SK-N-SH treated with all-trans-retinoic acid at 6 μM for 48 hours (cell line): ENCODE measurements around the gene FOXE3.

ENCODE experiments used
- ARNTL ChIP-seq: fragments of 450-650 bp; formaldehyde crosslinking; IDR thresholded peaks from 2 replicates; pipeline ENCODE4 v1.5.0; 2020; ENCODE audit warnings: low read depth, mild to moderate bottlenecking, moderate library complexity, borderline replicate concordance
- CREB5 ChIP-seq: fragments of 250-450 bp; sonication (Bioruptor Pico); IDR thresholded peaks from 2 replicates; pipeline ENCODE4 v1.5.1; 2020; ENCODE audit warnings: low read depth, mild to moderate bottlenecking, moderate library complexity
- OSR1 ChIP-seq: fragments of 250-450 bp; sonication (Bioruptor Pico); IDR thresholded peaks from 2 replicates; pipeline ENCODE4 v1.8.0; 2022; ENCODE audit warnings: moderate library complexity, mild to moderate bottlenecking, inconsistent platforms
- RARB ChIP-seq: fragments of 250-450 bp; sonication (Bioruptor Pico); IDR thresholded peaks from 2 replicates; pipeline ENCODE4 v1.8.0; 2021; ENCODE audit warnings: mild to moderate bottlenecking, moderate library complexity
- TCF4 ChIP-seq: fragments of 250-450 bp; sonication (Bioruptor Pico); IDR thresholded peaks from 2 replicates; pipeline ENCODE4 v1.8.0; 2021; ENCODE audit warnings: mild to moderate bottlenecking, moderate library complexity, borderline replicate concordance
- ZFP30 ChIP-seq: fragments of 450-650 bp; formaldehyde crosslinking; IDR thresholded peaks from 2 replicates; pipeline ENCODE4 v1.5.0; 2022; ENCODE audit warnings: mild to moderate bottlenecking, moderate library complexity
- ZNF70 ChIP-seq: fragments of 450-650 bp; formaldehyde crosslinking; IDR thresholded peaks from 2 replicates; pipeline ENCODE4 v1.5.0; 2020; ENCODE audit warnings: mild to moderate bottlenecking, moderate library complexity
- TF ChIP-seq, protein P1 (sequence below): fragments of 250-450 bp; sonication (Bioruptor Pico); IDR thresholded peaks from 2 replicates; pipeline ENCODE4 v1.8.0; 2020; ENCODE audit warnings: mild to moderate bottlenecking, moderate library complexity, borderline replicate concordance

DNA sequence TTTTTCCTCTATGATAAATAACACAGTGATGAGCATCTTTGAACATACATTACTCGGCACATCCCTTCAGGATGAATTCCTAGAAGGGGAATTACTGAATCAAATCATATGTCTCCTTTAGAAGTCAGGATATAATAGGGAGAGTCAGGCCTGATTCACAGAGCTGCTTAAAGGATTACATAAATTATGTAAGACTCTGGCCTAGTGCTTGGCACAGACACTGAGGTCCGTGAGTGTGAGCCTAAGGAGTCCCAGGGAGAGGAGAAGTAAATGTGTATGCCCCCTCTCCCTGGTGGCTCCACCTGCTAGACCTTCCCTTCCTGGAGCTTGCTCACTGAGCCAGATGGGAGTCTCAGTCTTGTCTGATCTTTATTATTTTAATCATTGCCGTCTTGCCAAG lies 8.6 kb upstream of the FOXE3 start:
- no peak for TF ChIP-seq RARB (CRISPR knock-in tag)
- TF ChIP-seq, protein P1, sequence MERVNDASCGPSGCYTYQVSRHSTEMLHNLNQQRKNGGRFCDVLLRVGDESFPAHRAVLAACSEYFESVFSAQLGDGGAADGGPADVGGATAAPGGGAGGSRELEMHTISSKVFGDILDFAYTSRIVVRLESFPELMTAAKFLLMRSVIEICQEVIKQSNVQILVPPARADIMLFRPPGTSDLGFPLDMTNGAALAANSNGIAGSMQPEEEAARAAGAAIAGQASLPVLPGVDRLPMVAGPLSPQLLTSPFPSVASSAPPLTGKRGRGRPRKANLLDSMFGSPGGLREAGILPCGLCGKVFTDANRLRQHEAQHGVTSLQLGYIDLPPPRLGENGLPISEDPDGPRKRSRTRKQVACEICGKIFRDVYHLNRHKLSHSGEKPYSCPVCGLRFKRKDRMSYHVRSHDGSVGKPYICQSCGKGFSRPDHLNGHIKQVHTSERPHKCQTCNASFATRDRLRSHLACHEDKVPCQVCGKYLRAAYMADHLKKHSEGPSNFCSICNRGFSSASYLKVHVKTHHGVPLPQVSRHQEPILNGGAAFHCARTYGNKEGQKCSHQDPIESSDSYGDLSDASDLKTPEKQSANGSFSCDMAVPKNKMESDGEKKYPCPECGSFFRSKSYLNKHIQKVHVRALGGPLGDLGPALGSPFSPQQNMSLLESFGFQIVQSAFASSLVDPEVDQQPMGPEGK = no peak
- TF ChIP-seq OSR1 (CRISPR knock-in tag) = no peak
- TF ChIP-seq ZNF70 (CRISPR knock-in tag) = no peak
- TF ChIP-seq ZFP30 = no peak
- no peak for TF ChIP-seq ARNTL (CRISPR knock-in tag)
- no peak for TF ChIP-seq TCF4 (CRISPR knock-in tag)
- no peak for TF ChIP-seq CREB5
